Common myeloid progenitor, CD34-positive (primary cell): Measurements from ENCODE around the gene CCDC142.

ENCODE experiments used
- CTCF ChIA-PET: fragments of 350-600 bp; sonication (Branson Sonifier 250); formaldehyde crosslinking; loops from one replicate; lab custom pipeline; 2021; ENCODE audit warnings: antibody characterized with exemption; lab: Charles Lee
- POLR2A ChIA-PET: fragments of 350-600 bp; sonication (Branson Sonifier 250); formaldehyde crosslinking; loops from one replicate; lab custom pipeline; 2021; ENCODE audit warnings: antibody characterized with exemption; lab: Charles Lee
- DNase-seq, 3 donors: peaks; one replicate each; pipeline versions ENCODE4 v3.0.0 to v3.0.0-alpha.2; 2013
- H3K27ac ChIP-seq, 2 experiments: 1 replicate in 1 of 2; 2 replicates in 1 of 2; pipeline ENCODE4 v1.7.0; 2013; ENCODE audit warnings: inconsistent platforms in 2 of 2, low read length in 2 of 2, mild to moderate bottlenecking in 2 of 2, low read depth in 1 of 2, moderate library complexity in 1 of 2; ENCODE audit not compliant: severe bottlenecking in 2 of 2, insufficient read depth in 1 of 2, poor library complexity in 1 of 2
- H3K27me3 ChIP-seq, 5 experiments: replicated peaks in 2 of 5; 1 replicate in 3 of 5; 2 replicates in 2 of 5; pipeline versions ENCODE4 v1.6.1 to v1.7.0; 2013; ENCODE audit warnings: low read length in 4 of 5, mild to moderate bottlenecking in 2 of 5, moderate library complexity in 2 of 5, inconsistent platforms in 1 of 5; ENCODE audit not compliant: insufficient read depth in 5 of 5, control insufficient read depth in 4 of 5
- H3K36me3 ChIP-seq, 4 experiments: 1 replicate in 2 of 4; 2 replicates in 2 of 4; pipeline versions ENCODE4 v1.6.1 to v1.7.0; 2013; ENCODE audit warnings: low read length in 3 of 4, control low read depth in 1 of 4, mild to moderate bottlenecking in 1 of 4; ENCODE audit not compliant: control insufficient read depth in 4 of 4, insufficient read depth in 4 of 4
- H3K4me1 ChIP-seq, 4 experiments: 1 replicate in 3 of 4; 2 replicates in 1 of 4; pipeline versions ENCODE4 v1.6.1 to v1.7.1; 2013; ENCODE audit warnings: low read length in 3 of 4, mild to moderate bottlenecking in 3 of 4, control low read depth in 1 of 4, inconsistent platforms in 1 of 4, moderate library complexity in 1 of 4; ENCODE audit not compliant: control insufficient read depth in 4 of 4, insufficient read depth in 4 of 4; ENCODE audit errors: control extremely low read depth in 1 of 4
- H3K4me3 ChIP-seq, 7 experiments: 1 replicate in 4 of 7; 2 replicates in 3 of 7; pipeline versions ENCODE4 v1.5.1 to v1.7.0; 2013; ENCODE audit warnings: mild to moderate bottlenecking in 7 of 7, low read length in 6 of 7, moderate library complexity in 6 of 7, inconsistent platforms in 2 of 7, low read depth in 2 of 7, control low read depth in 1 of 7; ENCODE audit not compliant: insufficient read depth in 4 of 7, control insufficient read depth in 1 of 7; ENCODE audit errors: extremely low read depth in 1 of 7
- H3K9me3 ChIP-seq, 5 experiments: 1 replicate in 4 of 5; 2 replicates in 1 of 5; pipeline versions ENCODE4 v1.6.1 to v1.7.1; 2013; ENCODE audit warnings: low read length in 4 of 5, mild to moderate bottlenecking in 2 of 5, inconsistent platforms in 1 of 5, low read depth in 1 of 5, moderate library complexity in 1 of 5; ENCODE audit not compliant: control insufficient read depth in 4 of 5, insufficient read depth in 2 of 5; ENCODE audit errors: control extremely low read depth in 1 of 5
- WGBS: methylation state at CpG from one replicate; pipeline ENCODE4 v1.1.5; 2013; ENCODE audit not compliant: insufficient coverage; 5-methylcytosine and 5-hydroxymethylcytosine counted together

Gene CCDC142

GRCh38 chr2:74528600-74529356, 46.0 kb upstream of the CCDC142 start:
- DNase-seq: no peak
- CTCF ChIA-PET: interaction anchor here (1.0 to 13.7 kb wide), 7 partner anchors 9 to 58 kb away, joined by 3 to 210 read pairs (median 53); partner anchors contain the start of genes LBX2, PCGF1 and TTC31
- peaks cover 13 to 60% (median 33%) of the 10 kb centered on the region in 4 experiments for H3K36me3 ChIP-seq
- no peaks in the 10 kb centered on the region for H3K27me3 ChIP-seq
- H3K9me3 ChIP-seq: no peaks in the 10 kb centered on the region
- POLR2A ChIA-PET: interaction anchor here (0.6 to 2.7 kb wide), 6 partner anchors 10 to 74 kb away, joined by 3 to 15 read pairs (median 4); partner anchors contain the start of genes CCDC142, INO80B, TLX2 and TTC31
- 15% methylated on average over 25 of the region's 29 CpGs for WGBS
- H3K27ac ChIP-seq: peak overlapping the region; percentile 80 to 86
- H3K4me3 ChIP-seq: peak overlapping the region; percentile 77 to 96 (median 86)
- peaks cover 6 to 34% (median 25%) of the 10 kb centered on the region in 4 experiments for H3K4me1 ChIP-seq

- H3K9me3 ChIP-seq: no peaks in the 10 kb centered on the region
- no peak overlapping the region for H3K27ac ChIP-seq
- ChIA-PET CTCF (interaction anchor here (0.9 to 10.0 kb wide), 5 partner anchors 13 to 49 kb away, joined by 3 to 143 read pairs (median 4); partner anchors contain the start of genes LBX2, PCGF1 and TTC31), POLR2A (interaction anchor here (1.6 kb wide), 1 partner anchor 19 kb away, joined by 9 read pairs; no protein-coding TSS in a partner anchor)
- H3K4me3 ChIP-seq: peak overlapping the region in 1 of 7 experiments; percentile 96
- H3K4me1 ChIP-seq: peaks cover 6 to 33% (median 25%) of the 10 kb centered on the region in 4 experiments
- H3K27me3 ChIP-seq: no peaks in the 10 kb centered on the region
- DNase-seq: no peak
- H3K36me3 ChIP-seq: peaks cover 6 to 50% (median 23%) of the 10 kb centered on the region in 4 experiments
- 100% methylated on average over 6 of the region's 9 CpGs for WGBS
Observed at GRCh38 chr2:74527741-74528140, 44.9 kb upstream of the CCDC142 start.

GRCh38 chr2:74526649-74527230, 43.9 kb upstream of the CCDC142 start:
- CTCF ChIA-PET: interaction anchor here (0.7 to 10.0 kb wide), 8 partner anchors 8 to 55 kb away, joined by 3 to 143 read pairs (median 3); partner anchors contain the start of genes CCDC142, LBX2, PCGF1 and TTC31

GRCh38 chr2:74525717-74526648, 43.2 kb upstream of the CCDC142 start, which contains the start of gene DQX1:
Gene DQX1, minus strand, starts transcription at chr2:74526231. Its CDS starts 502 bp downstream, at chr2:74525729.
- ChIA-PET CTCF (interaction anchor here (0.8 to 10.0 kb wide), 6 partner anchors 9 to 56 kb away, joined by 3 to 143 read pairs (median 3); partner anchors contain the start of genes LBX2 and PCGF1), POLR2A (interaction anchor here (1.0 kb wide), 1 partner anchor 10 kb away, joined by 3 read pairs; no protein-coding TSS in a partner anchor)
- peak; percentile 44 to 84 (median 70) for DNase-seq
- Histone ChIP-seq H3K4me3 (no peak within 1 kb of the TSS), H3K27me3 (peaks cover 0 to 7% (median 0%) of the 10 kb centered on the region in 5 experiments), H3K36me3 (peaks cover 6 to 35% (median 19%) of the 10 kb centered on the region in 4 experiments), H3K9me3 (no peaks in the 10 kb centered on the region), H3K4me1 (peaks cover 0 to 22% (median 19%) of the 10 kb centered on the region in 4 experiments), H3K27ac (no peak within 1 kb of the TSS)
- WGBS: 90% methylated on average over 6 of the region's 11 CpGs

More at GRCh38 chr2:74526649-74527230, 43.9 kb upstream of the CCDC142 start:
- POLR2A ChIA-PET: interaction anchor here (1.0 kb wide), 1 partner anchor 11 kb away, joined by 3 read pairs; no protein-coding TSS in a partner anchor
- Histone ChIP-seq H3K27ac (no peak overlapping the region), H3K4me1 (peaks cover 6 to 30% (median 25%) of the 10 kb centered on the region in 4 experiments), H3K4me3 (no peak overlapping the region), H3K36me3 (peaks cover 6 to 43% (median 19%) of the 10 kb centered on the region in 4 experiments), H3K9me3 (no peaks in the 10 kb centered on the region), H3K27me3 (peaks cover 0 to 4% (median 0%) of the 10 kb centered on the region in 5 experiments)
- no peak for DNase-seq
- 99% methylated on average over 10 of the region's 11 CpGs for WGBS

- no peak overlapping the region for H3K4me3 ChIP-seq
- H3K27ac ChIP-seq: no peak overlapping the region
- peaks cover 0 to 15% (median 3%) of the 10 kb centered on the region in 5 experiments for H3K27me3 ChIP-seq
- POLR2A ChIA-PET: no interaction called here
- WGBS: 99% methylated on average over 9 of the region's 10 CpGs
- H3K36me3 ChIP-seq: peaks cover 6 to 34% (median 19%) of the 10 kb centered on the region in 4 experiments
- CTCF ChIA-PET: interaction anchor here (10.0 kb wide), 1 partner anchor 21 kb away, joined by 143 read pairs; the partner anchor contains the start of genes LBX2 and PCGF1
- no peak for DNase-seq
- H3K4me1 ChIP-seq: peaks cover 0 to 16% (median 13%) of the 10 kb centered on the region in 4 experiments
- H3K9me3 ChIP-seq: no peaks in the 10 kb centered on the region
Observed at GRCh38 chr2:74524955-74525716, 42.3 kb upstream of the CCDC142 start.
